HepG2 (cell line): Measurements from ENCODE around the gene NCLN.

ENCODE experiments used
- BRCA1 ChIP-seq: sonication (generic); formaldehyde crosslinking; IDR thresholded peaks from 2 replicates; pipeline ENCODE4 v1.4.0; 2020; ENCODE audit warnings: missing genetic modification reagents
- EZH2 ChIP-seq: conservative IDR thresholded peaks from 2 replicates; pipeline ENCODE4 v1.6.1; 2012; ENCODE audit warnings: mild to moderate bottlenecking, low read depth, low read length, moderate library complexity
- RBM39 ChIP-seq: fragments of 200-400 bp; formaldehyde crosslinking; IDR thresholded peaks from one replicate; pipeline ENCODE4 v1.6.1; 2018; ENCODE audit warnings: antibody characterized with exemption, mild to moderate bottlenecking, low read depth, low read length; ENCODE audit not compliant: poor library complexity, severe bottlenecking
- USF2 ChIP-seq, 2 experiments: sonication (generic) in 1 of 2; formaldehyde crosslinking in 1 of 2; IDR thresholded peaks; 2 replicates each; pipeline versions ENCODE4 v1.5.1 to v1.6.1; 2011 to 2020; ENCODE audit warnings: borderline replicate concordance in 1 of 2, low read depth in 1 of 2, low read length in 1 of 2, mild to moderate bottlenecking in 1 of 2, missing genetic modification reagents in 1 of 2, moderate library complexity in 1 of 2
- ZNF431 ChIP-seq: sonication (generic); formaldehyde crosslinking; IDR thresholded peaks from 2 replicates; pipeline ENCODE4 v1.9.0; 2022; ENCODE audit warnings: missing genetic modification reagents, low read depth, mild to moderate bottlenecking, borderline replicate concordance
- ZNF562 ChIP-seq: sonication (generic); formaldehyde crosslinking; IDR thresholded peaks from 2 replicates; pipeline ENCODE4 v1.8.0; 2022; ENCODE audit warnings: missing genetic modification reagents, borderline replicate concordance
- ZNF768 ChIP-seq: sonication (generic); formaldehyde crosslinking; IDR thresholded peaks from 2 replicates; pipeline ENCODE4 v1.4.0; 2020; ENCODE audit warnings: missing genetic modification reagents

- no peak for TF ChIP-seq ZNF562
- no peak for TF ChIP-seq ZNF768 (CRISPR knock-in tag)
- no peak for TF ChIP-seq RBM39
- TF ChIP-seq EZH2, result no peak
- no peak for TF ChIP-seq BRCA1 (CRISPR knock-in tag)
- TF ChIP-seq ZNF431, result no peak
- no peak for TF ChIP-seq USF2 (IDR thresholded peaks at IDR 0.05; ENCODE audit: low read depth, low read length)
- no peak for TF ChIP-seq USF2 (CRISPR knock-in tag; IDR thresholded peaks at IDR 0.05; ENCODE audit: borderline replicate concordance)
Measured at GRCh38 chr19:3192684-3193083, 7.0 kb downstream of the NCLN start.
